Measurements from ENCODE around the gene ZNF580. TPM values are rescaled to one million over a fixed set of nuclear protein-coding genes. Genes with fewer than 3 reads are reported as not detected.

The ZNF580 gene
- total and polyA plus RNA-seq, 3 donors from 2014 or later: 21.7 to 38.0 (median 37.6) TPM

DNA sequence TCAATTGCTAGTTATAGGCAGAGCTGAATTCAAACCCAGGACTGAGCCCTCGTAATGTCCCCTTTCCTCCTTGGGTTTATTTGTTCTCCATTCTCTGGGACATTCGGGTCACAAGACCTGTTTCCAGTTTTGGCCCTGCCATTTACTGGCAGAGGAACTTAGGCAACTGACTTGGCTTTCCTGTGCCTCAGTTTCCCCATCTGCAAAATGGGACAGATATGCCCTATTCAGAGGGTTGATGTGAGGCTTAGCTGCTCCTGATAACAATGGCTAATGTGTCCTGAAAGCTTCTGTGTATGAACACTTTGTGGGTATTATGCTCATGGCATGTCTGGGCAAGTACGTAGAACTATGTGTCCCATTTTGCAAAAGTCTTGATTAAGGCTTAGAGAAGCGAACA, 39.7 kb upstream of the ZNF580 start:
- intact Hi-C loops (cut with DNase I; ENCODE audit: low total_unique reads): loop anchor here (10.0 kb wide), 1 partner anchor 86 kb away; no protein-coding TSS in a partner anchor
- Histone ChIP-seq H3K27me3 (no peaks in the 10 kb centered on the region), H3K9me3 (no peaks in the 10 kb centered on the region), H3K4me3 (peak overlapping the region in 1 of 2 donors; percentile 88), H3K36me3 (ENCODE audit: low read depth, missing control alignments) (no peaks in the 10 kb centered on the region), H3K27ac (peak overlapping the region; percentile 95 to 99), H3K4me1 (peaks cover 7% of the 10 kb centered on the region)
- DNase-seq: no peak
- no peak for TF ChIP-seq POLR2A (IDR thresholded peaks at IDR 0.05)
- no peak for TF ChIP-seq CTCF (IDR thresholded peaks at IDR 0.05)
- 44 to 49% methylated on average over 4 of the region's 4 CpGs for WGBS, 2 donors

- H3K4me1 ChIP-seq: peaks cover 16% of the 10 kb centered on the region
Observed at GRCh38 chr19:55602104-55603001, 38.4 kb upstream of the ZNF580 start.

DNA sequence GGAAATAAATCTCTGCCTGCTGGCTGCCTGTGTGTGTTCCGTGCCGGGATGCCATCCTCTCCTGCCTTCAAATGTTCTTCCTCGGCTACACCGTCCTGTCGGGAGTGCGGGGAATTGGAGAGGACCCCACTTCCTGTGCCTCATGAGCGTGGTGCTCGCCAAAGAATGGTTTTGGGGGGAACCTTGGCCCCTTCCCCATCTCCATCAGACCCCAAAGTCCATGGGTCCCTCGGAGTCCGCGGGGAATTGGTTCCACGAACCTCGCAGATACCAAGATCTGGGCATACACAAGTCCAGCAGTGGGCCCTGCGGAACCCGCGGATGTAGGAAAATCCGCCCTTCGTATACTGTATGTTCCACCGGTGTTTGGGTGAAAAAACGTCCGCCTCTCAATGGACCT, 37.7 kb upstream of the ZNF580 start:
- intact Hi-C loops (cut with DNase I; ENCODE audit: low total_unique reads): loop anchor here (10.0 kb wide), 1 partner anchor 88 kb away; no protein-coding TSS in a partner anchor
- 44 to 73% methylated on average over 13 to 21 of the region's 21 CpGs for WGBS, 2 donors
- Histone ChIP-seq H3K36me3 (ENCODE audit: low read depth, missing control alignments) (no peaks in the 10 kb centered on the region), H3K9me3 (no peaks in the 10 kb centered on the region), H3K27me3 (no peaks in the 10 kb centered on the region), H3K4me1 (peaks cover 16% of the 10 kb centered on the region), H3K27ac (no peak overlapping the region), H3K4me3 (no peak overlapping the region)
- TF ChIP-seq CTCF (IDR thresholded peaks at IDR 0.05): no peak
- TF ChIP-seq POLR2A (IDR thresholded peaks at IDR 0.05): no peak
- DNase-seq: no peak

More at GRCh38 chr19:55602104-55603001, 38.4 kb upstream of the ZNF580 start:
- no peak overlapping the region for H3K27ac ChIP-seq
- no peaks in the 10 kb centered on the region for H3K9me3 ChIP-seq
- WGBS, 2 donors: 72 to 100% methylated on average over 1 to 60 of the region's 60 CpGs
- H3K27me3 ChIP-seq: no peaks in the 10 kb centered on the region
- no peak for DNase-seq
- H3K4me3 ChIP-seq: no peak overlapping the region
- TF ChIP-seq CTCF (IDR thresholded peaks at IDR 0.05) (no peak), POLR2A (IDR thresholded peaks at IDR 0.05) (no peak)
- no peaks in the 10 kb centered on the region for H3K36me3 ChIP-seq (ENCODE audit: low read depth, missing control alignments)
- intact Hi-C loops (cut with DNase I; ENCODE audit: low total_unique reads): loop anchor here (10.0 kb wide), 1 partner anchor 88 kb away; no protein-coding TSS in a partner anchor

DNA sequence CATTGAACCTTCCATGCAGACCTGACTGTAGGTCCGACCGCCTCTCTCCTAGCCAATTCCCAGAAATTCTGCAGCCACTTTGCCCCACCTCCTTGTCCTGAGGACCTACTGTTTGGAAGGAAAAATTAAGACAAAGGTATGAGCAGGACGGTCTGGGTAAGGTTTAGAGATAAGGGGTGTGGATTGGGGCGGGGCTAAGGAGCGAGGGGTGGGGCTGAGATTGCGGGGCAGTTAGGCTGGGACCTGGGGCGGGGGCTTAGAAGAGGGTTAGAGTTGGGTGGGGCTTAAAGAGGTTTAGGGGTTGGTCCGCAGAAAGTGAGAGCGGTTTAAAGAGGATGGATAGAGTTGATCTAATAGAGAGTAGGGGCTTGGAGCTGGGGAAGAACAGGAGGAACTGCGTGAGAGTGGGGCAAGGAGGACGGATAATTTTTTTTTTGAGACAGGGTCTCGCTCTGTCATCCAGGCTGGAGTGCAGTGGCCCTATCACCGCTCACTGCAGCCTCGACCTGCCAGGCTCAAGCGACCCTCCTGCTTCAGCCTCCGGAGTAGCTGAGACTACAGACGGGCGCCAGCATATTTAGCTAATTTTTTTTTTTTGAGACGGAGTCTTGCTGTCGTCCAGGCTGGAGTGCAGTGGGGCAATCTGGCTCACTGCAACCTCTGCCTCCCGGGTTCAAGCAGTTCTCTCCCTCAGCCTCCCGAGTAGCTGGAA, 37.1 kb upstream of the ZNF580 start:
- peak overlapping the region in 1 of 2 donors; percentile 94 for H3K27ac ChIP-seq
- H3K36me3 ChIP-seq (ENCODE audit: low read depth, missing control alignments): no peaks in the 10 kb centered on the region
- H3K27me3 ChIP-seq: no peaks in the 10 kb centered on the region
- no peaks in the 10 kb centered on the region for H3K9me3 ChIP-seq
- intact Hi-C loops (cut with DNase I; ENCODE audit: low total_unique reads): loop anchor here (10.0 kb wide), 1 partner anchor 89 kb away; no protein-coding TSS in a partner anchor
- TF ChIP-seq CTCF (IDR thresholded peaks at IDR 0.05) (no peak), POLR2A (IDR thresholded peaks at IDR 0.05) (no peak)
- H3K4me3 ChIP-seq: peak overlapping the region in 1 of 2 donors; percentile 91
- H3K4me1 ChIP-seq: peaks cover 16% of the 10 kb centered on the region
- no peak for DNase-seq
- 55 to 58% methylated on average over 22 of the region's 22 CpGs for WGBS, 2 donors
